Fibroblast of skin of right biceps (primary cell): Measurements from ENCODE around the gene CCNF.
"Not testable (repeated sequence)": the region's sequence is repeated elsewhere in the genome, so short reads cannot be mapped to it uniquely, and the experiment has no call there.

Experiments
- DNase-seq: peaks from one replicate; pipeline ENCODE4 v3.0.0-alpha.2; 2013

CCNF gene

DNA sequence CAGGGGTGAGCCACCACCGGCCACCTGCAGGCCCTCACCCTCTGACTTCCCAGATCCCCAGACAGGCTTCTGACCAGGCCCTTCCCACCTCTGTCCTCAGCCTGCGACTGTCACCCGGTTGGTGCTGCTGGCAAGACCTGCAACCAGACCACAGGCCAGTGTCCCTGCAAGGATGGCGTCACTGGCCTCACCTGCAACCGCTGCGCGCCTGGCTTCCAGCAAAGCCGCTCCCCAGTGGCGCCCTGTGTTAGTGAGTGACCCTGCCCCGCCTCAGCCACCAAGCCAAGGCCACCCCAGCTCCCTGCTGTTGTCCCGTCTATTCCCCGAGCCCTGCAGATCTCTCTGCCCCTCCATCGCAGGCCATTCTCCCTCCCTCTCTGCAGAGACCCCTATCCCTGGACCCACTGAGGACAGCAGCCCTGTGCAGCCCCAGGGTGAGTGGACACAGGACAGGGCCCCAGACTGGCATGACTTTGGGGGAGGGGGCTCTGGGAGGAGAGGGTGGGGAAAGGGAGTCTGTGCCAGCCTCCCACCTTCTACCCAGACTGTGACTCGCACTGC lies 43.7 kb downstream of the CCNF start:
- DNase-seq = no peak

DNA sequence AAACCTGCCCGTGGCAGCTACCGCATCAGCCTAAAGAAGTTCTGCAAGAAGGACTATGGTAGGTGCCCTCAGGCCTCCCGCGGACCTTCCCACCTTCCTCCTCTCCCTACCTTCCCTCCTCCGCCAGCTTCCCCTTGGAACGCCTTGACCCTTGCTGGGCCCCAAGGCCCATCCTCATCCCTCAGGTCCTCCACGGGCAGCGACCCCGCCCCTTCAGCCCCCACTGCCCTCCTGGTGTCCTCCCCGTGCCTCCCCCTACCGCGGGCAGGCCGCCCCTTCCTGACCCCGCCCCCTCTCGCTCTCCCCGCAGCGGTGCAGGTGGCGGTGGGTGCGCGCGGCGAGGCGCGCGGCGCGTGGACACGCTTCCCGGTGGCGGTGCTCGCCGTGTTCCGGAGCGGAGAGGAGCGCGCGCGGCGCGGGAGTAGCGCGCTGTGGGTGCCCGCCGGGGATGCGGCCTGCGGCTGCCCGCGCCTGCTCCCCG lies 44.2 kb downstream of the CCNF start:
- DNase-seq = no peak

DNA sequence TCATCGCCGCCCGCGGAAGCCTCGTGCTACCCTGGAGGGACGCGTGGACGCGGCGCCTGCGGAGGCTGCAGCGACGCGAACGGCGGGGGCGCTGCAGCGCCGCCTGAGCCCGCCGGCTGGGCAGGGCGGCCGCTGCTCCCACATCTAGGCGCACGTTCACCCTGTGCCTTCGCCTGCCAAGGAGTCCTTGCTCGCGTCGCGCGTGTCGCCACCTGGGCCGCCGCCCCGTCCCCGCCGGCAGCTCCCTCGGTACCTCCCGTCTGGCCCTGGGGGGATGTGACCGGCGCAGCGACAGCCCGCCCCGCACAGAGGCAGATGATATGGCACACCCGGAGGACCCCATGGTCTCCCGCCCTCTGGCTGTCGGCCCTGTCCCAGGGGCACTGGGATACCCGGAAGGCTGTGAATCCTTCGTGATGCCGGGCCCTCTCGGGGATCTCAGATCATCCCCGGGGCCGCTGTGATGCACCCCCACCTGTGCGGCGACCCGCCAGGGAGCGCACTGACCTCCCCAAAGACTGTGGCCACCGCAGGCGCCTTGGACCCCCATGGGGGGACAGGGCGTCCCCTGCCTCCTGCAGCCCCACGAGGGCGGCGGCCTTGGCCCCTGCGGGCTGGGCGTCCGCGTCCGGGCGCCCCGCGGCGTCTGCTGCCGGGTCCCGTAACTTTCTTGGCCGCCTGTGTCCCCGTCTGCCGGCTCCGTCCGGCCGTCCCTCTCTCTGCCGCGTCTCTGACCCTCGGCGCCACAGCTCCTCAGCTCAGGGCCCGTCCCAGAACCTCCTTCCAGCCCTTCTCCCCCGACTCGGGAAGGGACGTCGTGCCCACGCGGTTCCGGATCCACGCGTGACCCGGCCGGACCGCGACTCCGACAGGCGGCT lies 45.0 kb downstream of the CCNF start:
- DNase-seq = peak; percentile 45

DNA sequence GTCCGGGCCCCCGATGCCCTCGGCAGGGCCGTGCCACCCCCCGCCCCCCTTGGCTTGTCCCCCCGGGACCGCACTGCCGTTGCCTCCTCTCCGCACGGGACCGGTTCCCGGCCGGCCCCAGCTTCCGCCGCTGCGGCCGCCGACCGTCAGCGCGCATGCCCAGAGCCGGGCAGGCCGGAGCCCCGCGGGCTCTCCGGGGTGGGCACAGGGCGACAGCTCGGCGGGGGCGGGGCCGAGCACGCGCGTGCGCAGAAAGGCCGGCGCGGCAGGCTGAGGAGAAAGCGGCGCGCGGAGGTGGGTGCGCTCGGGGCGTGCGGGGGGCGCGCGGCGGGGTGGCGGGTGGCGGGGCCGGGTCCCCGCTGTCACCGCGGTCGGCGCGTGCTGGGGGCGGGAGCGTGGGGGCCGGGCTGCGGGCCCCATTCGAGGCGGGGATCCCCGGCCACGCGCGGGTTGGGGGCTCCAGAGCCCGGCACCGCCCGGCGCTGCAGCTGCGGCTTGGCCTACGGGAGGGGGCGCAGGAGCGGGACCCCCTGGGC lies 45.7 kb downstream of the CCNF start, which contains the start of gene TBC1D24:
TBC1D24 (plus strand) TSS at position 251 of the 536 bp plus-strand sequence. CDS start 21,022 bp downstream, outside the sequence.
- peak; percentile 83 for DNase-seq

DNA sequence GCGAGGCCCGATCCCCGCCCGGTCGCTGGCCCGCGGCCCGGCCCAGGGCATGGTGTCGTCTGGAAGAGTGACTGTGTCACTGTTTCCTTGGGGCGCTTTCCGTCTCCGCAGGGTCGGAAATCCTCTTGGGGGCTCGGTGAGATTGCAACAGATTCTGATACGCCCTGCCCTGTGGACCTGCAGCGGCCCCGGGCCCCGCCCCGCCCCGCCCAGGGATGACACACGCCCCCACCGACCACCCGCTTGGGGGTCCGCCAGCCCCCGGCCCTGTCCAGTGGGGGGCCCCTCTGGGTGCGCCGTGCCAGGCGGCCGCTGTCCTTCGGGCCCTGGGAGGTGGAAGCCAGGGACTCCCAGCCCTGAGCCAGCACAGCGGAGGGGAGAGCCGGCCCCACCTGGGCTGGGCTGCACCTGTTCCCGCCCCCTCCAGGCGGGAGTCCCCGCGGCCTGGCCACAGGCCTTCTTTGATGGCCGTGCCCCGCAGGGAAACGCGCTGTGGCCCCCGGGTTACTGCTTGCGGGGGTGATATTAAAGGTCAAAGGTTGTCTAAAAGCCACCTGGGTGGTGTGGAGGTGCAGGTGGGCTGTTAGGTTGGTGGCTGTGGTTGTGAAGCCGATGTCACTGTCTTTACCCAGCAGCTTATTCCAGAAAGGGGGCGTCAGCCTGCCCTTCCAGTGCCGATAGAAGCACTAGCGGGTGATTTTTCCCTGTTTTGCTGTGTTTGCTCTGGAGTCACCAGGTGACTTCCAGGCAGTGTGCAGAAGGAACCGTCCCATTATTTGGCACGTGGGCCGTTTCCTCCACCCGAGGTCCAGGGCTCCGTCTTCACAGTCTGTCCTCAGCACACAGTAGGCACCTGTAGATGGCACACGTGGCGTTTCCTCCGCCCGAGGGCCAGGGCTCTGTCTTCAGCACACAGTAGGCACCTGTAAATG lies 46.4 kb downstream of the CCNF start:
- DNase-seq = no peak

DNA sequence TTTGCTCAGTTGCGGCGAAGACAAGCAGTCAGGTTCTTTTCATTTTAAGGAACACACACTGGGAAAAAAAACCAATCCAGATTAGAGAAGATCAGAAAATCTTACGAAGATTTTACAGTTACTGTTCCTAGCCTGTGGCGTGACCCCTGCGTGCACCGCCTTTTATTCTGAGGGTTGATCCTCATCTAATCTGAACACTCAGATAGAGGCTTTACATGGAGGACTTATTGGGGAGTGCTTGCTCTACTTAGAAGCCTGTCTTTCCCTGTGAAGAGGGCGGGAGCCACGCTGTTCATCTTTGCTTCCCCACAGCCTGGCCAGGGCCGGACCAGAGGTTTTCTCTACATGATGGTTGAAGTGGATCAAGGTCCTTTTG lies 47.1 kb downstream of the CCNF start:
- no peak for DNase-seq

DNA sequence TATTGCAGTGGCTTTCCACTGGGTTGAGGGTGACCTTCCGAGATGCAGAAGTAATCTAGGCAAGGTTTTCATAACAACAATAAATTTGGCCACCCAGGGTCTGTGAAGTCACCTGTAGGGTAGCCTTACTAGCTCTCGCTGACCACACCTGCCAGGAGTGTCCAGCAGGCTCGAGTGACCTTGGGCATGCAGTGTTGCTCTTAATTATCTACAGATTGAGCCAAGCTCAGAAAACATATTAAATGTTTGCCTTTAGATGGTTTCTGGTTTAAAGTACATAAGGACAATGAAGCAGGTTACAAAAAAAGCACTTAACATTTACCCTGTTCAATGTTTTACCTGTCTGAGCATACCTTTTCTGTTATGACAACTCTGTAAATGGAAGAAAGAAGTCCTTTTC lies 47.5 kb downstream of the CCNF start:
- DNase-seq = no peak

DNA sequence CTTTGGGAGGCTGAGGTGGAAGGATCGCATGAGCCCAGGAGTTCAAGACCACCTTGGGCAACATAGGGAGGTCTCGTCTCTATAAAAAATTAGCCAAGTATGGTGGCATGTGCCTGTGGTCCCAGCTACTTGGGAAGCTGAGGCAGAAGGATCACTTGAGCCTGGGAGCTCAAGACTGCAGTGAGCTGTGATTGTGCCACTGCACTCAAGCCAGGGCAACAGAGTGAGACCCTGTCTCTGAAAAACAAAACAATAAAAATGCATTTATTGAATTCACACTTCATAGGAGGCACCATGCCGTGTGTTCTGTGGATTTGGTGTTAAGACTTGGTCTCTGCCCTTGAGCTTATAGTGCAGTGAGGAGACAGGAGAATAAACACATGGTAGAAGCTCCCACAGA lies 48.1 kb downstream of the CCNF start:
- DNase-seq = no peak

DNA sequence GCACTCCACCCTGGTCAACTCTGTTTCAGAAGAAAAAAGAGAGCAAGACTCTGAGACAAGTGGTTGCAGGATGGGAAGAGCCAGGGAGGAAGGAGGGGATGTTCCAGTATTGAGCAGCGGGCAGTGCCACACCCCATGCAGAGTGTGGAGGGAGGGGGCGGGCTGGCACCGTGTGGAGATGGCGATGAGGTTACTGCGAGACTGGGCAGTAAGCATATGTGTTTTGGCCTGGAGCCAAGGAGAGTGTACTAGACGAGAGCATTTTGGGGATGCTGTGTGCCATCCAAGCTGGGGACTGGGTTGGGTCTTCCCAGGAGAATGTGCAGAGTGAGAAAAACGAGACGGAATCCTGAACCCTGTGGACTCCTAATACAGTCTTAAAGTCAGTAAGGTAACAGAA lies 49.0 kb downstream of the CCNF start:
- DNase-seq = no peak

DNA sequence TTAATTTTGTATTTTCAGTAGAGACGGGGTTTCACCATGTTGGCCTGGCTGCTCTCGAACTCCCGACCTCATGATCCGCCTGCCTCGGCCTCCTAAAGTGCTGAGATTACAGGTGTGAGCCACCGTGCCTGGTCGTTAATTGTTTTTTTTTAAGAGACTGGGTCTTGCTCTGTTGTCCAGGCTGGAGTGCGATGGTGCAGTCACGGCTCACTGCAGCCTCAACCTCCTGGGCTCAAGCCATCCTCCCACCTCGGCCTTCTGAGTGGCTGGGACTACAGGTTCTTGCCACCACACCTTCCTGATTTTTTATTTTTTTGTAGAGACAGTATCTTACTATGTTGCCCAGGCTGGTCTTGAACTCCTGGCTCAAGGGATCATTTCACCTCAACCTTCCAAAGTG lies 50.7 kb downstream of the CCNF start:
- DNase-seq = not testable (repeated sequence)

DNA sequence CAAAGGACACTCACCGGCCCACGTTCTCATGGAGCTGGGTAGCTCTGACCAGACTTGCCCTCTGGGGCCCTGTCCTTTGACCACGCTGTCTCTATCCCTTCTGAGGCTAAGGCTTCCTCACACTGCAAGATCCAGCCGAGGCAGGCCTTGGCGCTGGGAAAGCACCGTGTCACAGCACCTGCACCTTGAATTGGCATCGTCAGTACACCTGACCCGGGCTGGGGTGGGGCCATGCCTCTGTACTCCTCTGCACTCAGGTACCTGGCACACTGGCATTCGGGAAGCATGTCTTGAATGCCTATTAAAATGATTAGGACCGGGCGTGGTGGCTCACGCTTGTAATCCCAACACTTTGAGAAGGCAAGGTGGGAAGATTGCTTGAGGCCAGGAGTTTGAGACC lies 51.7 kb downstream of the CCNF start:
- DNase-seq = no peak

DNA sequence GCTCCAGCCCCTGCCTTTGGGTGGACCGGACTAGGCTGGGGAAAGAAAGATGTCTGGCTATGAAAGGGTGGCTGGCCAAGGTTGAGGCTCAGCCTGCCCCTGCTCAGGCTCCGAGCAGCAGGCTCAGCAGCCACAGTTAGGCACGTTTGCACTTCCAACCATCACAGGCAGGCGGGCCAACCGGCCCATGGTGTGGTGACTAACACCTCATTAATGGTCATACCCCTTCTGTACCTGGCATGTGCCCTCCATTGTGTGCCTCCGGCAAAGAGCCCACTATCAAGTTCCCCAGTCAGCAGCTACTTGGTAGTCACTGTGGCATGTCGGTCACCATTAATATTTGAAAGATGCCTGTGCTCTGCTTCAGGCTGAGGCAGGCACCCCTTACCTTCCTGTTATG lies 52.4 kb downstream of the CCNF start:
- DNase-seq = no peak

DNA sequence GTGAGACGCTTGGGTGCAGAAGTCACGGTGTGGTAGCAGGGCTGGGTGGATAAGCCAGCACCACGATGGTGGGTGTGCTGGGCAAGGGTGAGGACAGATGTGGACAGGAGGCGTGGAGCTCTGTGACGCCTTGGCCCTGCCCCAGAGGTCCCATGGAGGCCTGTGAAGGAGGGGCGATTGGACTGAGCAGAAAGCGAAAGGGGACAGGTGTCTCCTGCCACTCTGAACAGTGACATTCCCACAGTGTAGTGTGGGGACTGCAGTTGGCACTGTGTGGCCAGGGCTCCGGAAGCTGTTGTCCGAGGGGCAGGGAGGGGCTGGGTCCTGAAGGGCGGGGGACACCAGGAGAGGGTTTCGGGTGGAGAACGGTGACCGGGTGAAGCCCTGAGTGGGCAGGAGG lies 53.0 kb downstream of the CCNF start:
- DNase-seq = no peak

DNA sequence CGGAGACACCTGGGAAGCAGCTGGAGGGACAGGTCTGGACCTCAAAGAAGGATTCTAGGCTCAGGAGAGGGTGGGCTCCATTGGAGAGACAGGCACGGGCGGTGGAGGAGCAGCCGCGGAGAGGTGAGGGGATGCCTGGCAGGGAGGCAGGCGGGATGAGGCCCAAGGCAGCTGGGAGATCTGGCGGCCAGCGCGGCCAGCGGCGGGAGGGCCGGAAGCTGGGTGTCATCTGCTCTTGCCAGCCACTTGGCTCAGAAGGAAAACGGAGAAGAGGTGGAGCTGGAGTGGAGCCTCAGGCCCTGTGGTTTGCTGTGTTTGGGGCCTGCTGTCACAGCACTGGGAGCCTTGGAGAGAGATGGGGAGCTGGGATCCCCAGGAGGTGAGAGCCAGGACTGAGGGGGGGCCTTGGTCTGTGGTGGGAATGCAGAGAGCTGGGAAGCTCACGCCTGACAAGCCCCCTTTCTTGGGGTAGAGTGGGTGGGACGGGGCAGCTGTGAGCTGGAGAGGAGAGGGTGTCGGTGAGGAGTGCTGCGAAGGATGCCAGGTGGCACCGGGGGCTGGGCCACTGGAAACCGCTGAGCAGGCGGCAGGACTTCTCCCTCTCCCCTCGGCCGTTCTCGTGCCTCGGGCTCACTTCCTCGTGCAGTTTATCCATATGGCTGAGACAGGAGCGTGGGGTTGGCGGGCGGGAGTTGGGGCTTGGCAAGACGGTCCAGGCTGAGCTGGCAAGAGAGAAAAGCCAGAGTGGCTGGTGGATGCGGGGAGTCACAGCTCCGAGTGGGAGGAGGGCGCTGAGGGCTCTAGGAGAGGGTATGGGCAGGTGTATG lies 53.7 kb downstream of the CCNF start:
- peak; percentile 59 for DNase-seq

DNA sequence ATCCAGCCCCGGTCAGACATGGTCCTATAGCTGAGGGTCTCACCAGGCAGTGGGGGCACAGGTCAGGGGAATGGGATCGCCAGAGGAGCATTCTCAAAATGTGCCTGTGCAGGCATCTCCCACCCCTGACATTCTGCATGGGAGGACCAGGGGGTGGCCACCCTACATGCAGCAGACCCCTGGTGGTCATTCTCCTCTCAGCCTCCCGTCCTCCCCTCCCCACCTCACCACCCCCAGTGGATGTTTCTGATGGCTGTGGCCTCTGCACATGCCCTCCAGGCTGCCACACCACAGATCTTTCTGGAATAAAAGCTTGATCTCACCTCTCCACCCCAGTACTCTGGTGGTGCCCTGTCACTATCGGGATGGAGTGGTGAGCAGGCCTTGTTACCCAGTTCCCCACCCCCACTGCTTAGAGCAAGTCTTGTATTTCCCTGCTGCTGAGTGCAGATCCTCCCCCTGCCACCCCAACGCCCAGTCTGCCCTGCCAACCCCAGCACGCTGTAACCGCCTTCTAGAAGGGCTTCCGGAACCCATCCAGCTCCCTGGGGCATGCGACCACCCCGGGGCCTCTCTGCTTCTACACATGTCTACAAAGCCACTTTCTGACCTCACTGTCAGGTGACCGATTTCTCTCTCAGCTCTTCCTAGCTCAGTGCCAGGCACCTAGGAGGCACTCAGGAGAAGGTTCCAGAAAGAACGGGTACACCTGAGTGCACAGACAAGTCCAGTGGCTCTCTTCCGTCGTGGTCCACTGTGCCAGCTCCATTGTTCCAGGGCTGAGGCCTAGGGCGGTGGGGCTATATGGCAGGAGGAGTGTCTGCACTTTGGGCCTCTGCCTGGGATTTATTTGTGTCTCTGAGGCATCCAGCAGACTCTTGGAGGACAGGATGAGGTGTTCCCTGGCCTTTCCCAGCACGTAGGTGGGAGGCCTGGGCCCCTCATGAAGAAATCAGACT lies 55.0 kb downstream of the CCNF start:
- DNase-seq = no peak

DNA sequence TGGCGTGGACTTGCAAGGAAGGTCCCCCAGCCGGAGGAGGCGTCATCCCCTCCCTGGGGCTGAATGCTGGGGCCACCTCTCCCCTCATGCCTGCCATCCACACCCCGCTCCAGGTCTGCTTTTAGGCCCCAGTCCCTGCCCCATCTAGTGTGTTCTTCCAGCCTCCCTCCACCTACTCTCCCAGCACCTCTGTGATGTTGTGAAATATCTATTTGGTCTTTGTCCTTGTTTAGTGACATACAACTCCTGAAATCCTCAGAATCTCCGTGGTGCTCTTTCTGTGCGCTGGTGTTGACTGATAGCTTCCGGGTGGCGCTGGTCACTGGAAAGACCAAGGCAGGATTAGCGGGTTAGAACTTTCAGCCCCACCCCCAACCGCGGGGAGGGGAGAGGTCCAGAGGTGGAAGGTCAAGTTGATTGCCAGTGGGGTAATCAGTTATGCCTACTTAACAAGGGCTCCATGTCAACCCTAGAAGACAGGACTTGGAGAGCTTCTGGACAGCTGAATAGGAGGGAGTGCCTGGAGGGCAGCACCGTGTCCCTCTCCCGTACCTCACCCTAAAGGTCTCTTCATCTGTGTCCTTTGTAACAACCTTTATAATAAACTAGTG lies 55.8 kb downstream of the CCNF start:
- no peak for DNase-seq

DNA sequence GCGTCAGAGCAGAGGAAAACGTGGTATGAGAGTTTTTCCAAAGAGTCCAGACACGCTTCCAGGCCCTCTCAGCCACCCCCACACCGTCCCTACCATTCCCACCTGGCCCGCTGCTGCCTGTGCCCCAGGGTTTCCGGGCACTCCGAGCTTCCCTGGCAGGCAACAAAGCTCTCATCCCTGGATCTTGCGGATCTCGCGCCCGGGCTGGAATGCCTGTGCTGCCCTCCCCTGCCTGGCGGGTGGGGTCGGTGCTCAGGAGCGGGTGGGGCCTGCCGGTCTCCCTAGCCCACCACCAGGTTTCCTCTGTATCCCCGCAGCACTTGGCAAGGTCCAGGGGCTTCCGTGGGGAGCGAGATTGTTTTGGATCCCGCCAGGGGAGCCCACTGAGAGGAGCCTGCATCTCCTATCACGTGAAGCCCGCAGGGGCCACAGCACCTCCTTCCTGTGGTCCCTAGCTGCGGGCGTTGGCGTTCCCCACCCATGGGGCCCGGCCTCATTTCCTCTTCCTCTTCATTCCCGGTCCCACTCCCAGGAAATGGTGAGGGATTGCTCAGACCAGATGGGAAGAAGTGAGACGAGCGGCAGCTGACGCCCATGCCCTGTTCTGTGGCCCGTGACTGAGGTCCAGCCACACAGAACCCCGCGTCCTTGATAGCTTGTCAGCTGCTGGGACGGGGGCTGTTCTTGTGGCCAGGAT lies 56.7 kb downstream of the CCNF start:
- no peak for DNase-seq

DNA sequence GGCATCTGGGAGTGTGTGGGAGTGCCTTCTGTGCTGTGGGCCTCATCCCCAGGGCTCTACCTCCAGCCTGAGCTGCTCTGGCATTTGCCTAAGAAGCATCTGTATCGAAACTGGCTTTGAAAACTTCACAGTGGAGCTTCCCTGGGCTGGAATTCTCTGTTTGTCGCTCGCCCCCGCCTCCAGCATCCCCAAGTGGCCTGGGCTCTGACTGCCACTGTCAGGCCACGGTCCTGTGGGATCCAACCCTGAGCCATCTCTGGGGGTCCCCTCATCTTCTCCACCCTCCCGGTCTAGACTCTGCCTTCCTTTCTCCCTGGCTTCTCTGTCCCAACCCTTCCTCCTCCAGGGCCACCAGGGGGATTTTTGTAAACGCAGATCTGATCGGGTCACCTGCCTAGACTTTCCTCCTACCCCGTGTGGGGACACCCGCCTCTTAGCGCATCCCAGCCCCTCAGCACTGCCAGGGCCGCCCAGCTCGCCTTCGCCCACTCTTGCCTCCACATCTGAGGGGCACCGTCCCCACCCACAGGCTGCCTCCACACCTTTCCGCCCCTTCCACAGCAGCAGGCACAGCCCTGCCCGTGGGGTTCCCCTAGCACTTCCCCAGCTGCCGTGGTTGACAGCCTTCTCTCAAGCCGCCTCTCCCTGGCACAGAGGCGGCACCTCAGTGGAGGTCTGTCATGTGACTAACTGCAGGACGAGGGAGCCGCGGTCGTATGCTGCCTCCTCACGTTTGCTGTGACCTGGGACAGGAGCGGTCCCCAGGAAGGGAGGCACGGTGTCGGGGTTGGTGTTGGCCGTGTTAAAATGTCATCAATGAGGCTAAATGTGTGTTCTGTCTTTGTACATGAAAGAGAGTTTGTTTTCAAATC lies 57.6 kb downstream of the CCNF start:
- peak; percentile 26 for DNase-seq

DNA sequence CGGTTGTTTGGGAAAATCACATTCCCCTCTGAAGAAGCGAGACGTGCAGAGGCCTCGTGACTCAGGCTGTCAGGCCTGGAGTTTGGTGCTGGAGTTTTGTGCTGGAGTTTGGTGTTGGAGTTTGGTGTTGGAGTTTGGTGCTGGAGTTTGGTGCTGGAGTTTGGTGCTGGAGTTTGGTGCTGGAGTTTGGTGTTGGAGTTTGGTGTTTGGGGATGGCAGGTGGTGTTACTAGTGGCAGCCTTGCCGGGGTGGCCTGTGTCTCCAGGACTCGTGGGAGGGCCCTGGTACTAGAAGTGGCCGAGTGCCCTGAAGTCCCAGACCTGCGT lies 58.2 kb downstream of the CCNF start:
- no peak for DNase-seq
